ENCODE results near the gene KIAA0319L.

DNA sequence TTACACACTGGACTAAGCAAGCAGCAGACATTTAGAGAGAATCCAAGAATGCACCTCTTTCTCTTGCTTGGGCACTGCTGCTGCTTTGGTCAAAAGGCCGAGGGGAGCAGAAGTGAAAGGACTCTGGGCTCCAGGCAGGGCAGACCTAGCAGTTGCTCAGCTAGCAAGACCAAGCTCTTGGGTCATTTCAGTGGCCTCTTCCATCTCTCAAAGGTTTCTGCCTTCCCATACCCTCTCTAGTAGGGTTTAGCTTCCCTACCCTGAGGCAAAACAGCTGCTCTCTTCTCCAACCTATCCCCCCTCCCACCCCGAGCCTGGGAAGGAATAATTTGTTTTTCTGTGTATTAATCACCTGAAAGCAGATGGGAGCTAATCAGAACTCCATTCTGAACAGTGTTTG is 41.7 kb upstream of the KIAA0319L start:
- TF ChIP-seq, protein P1, sequence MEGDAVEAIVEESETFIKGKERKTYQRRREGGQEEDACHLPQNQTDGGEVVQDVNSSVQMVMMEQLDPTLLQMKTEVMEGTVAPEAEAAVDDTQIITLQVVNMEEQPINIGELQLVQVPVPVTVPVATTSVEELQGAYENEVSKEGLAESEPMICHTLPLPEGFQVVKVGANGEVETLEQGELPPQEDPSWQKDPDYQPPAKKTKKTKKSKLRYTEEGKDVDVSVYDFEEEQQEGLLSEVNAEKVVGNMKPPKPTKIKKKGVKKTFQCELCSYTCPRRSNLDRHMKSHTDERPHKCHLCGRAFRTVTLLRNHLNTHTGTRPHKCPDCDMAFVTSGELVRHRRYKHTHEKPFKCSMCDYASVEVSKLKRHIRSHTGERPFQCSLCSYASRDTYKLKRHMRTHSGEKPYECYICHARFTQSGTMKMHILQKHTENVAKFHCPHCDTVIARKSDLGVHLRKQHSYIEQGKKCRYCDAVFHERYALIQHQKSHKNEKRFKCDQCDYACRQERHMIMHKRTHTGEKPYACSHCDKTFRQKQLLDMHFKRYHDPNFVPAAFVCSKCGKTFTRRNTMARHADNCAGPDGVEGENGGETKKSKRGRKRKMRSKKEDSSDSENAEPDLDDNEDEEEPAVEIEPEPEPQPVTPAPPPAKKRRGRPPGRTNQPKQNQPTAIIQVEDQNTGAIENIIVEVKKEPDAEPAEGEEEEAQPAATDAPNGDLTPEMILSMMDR (conservative IDR thresholded peaks at IDR 0.05) = no peak
- no peak for TF ChIP-seq ZFX (IDR thresholded peaks at IDR 0.05)
